ENCODE measurements around the gene DHRSX. TPM values are rescaled to one million over a fixed set of nuclear protein-coding genes. Genes with fewer than 3 reads are reported as not detected.

Gene DHRSX
- total RNA-seq, 1 donor from 2014 or later = 37.1 TPM

GRCh38 chrX:2406891-2407518 lies 93.8 kb downstream of the DHRSX start:
- Mint-ChIP-seq H3K36me3 (ENCODE audit: unreplicated experiment) (peaks cover 12% of the 10 kb centered on the region), H3K4me3 (ENCODE audit: unreplicated experiment) (no peak overlapping the region), H3K27ac (ENCODE audit: unreplicated experiment) (no peak overlapping the region), H3K4me1 (ENCODE audit: low read depth, unreplicated experiment) (peaks cover 4% of the 10 kb centered on the region), H3K27me3 (ENCODE audit: unreplicated experiment) (peaks cover 2% of the 10 kb centered on the region), H3K9me3 (ENCODE audit: unreplicated experiment) (peaks cover 10% of the 10 kb centered on the region)
- no peak for DNase-seq
- TF ChIP-seq CTCF (IDR thresholded peaks at IDR 0.05; ENCODE audit: partially characterized antibody, unreplicated experiment) = no peak

- no peaks in the 10 kb centered on the region for H3K27me3 Mint-ChIP-seq (ENCODE audit: unreplicated experiment)
These were observed 96.0 kb downstream of the DHRSX start for GRCh38 chrX:2404776-2405175.

GRCh38 chrX:2402361-2402690 lies 98.5 kb downstream of the DHRSX start:
- DNase-seq = no peak
- no peak for TF ChIP-seq CTCF (IDR thresholded peaks at IDR 0.05; ENCODE audit: partially characterized antibody, unreplicated experiment)
- Mint-ChIP-seq H3K27ac (ENCODE audit: unreplicated experiment) (no peak overlapping the region), H3K4me3 (ENCODE audit: unreplicated experiment) (no peak overlapping the region), H3K27me3 (ENCODE audit: unreplicated experiment) (peaks cover 4% of the 10 kb centered on the region), H3K4me1 (ENCODE audit: low read depth, unreplicated experiment) (peaks cover 4% of the 10 kb centered on the region), H3K9me3 (ENCODE audit: unreplicated experiment) (peaks cover 17% of the 10 kb centered on the region), H3K36me3 (ENCODE audit: unreplicated experiment) (peaks cover 9% of the 10 kb centered on the region)

More at GRCh38 chrX:2404776-2405175, 96.0 kb downstream of the DHRSX start:
- peaks cover 12% of the 10 kb centered on the region for H3K36me3 Mint-ChIP-seq (ENCODE audit: unreplicated experiment)
- H3K4me1 Mint-ChIP-seq (ENCODE audit: low read depth, unreplicated experiment) = peaks cover 4% of the 10 kb centered on the region
- peaks cover 10% of the 10 kb centered on the region for H3K9me3 Mint-ChIP-seq (ENCODE audit: unreplicated experiment)
- no peak for DNase-seq
- no peak overlapping the region for H3K4me3 Mint-ChIP-seq (ENCODE audit: unreplicated experiment)
- H3K27ac Mint-ChIP-seq (ENCODE audit: unreplicated experiment) = no peak overlapping the region
- no peak for TF ChIP-seq CTCF (IDR thresholded peaks at IDR 0.05; ENCODE audit: partially characterized antibody, unreplicated experiment)

- Mint-ChIP-seq H3K4me3 (ENCODE audit: unreplicated experiment) (no peak overlapping the region), H3K27me3 (ENCODE audit: unreplicated experiment) (peaks cover 4% of the 10 kb centered on the region), H3K4me1 (ENCODE audit: low read depth, unreplicated experiment) (peaks cover 4% of the 10 kb centered on the region), H3K27ac (ENCODE audit: unreplicated experiment) (no peak overlapping the region), H3K9me3 (ENCODE audit: unreplicated experiment) (peaks cover 12% of the 10 kb centered on the region), H3K36me3 (ENCODE audit: unreplicated experiment) (peaks cover 3% of the 10 kb centered on the region)
- TF ChIP-seq CTCF (IDR thresholded peaks at IDR 0.05; ENCODE audit: partially characterized antibody, unreplicated experiment) = no peak
- no peak for DNase-seq
These were observed 99.0 kb downstream of the DHRSX start for GRCh38 chrX:2401590-2402360.

GRCh38 chrX:2401201-2401589 lies 99.6 kb downstream of the DHRSX start:
- Mint-ChIP-seq H3K4me3 (ENCODE audit: unreplicated experiment) (no peak overlapping the region), H3K4me1 (ENCODE audit: low read depth, unreplicated experiment) (peaks cover 4% of the 10 kb centered on the region), H3K27ac (ENCODE audit: unreplicated experiment) (no peak overlapping the region), H3K27me3 (ENCODE audit: unreplicated experiment) (peaks cover 4% of the 10 kb centered on the region), H3K36me3 (ENCODE audit: unreplicated experiment) (no peaks in the 10 kb centered on the region), H3K9me3 (ENCODE audit: unreplicated experiment) (peaks cover 9% of the 10 kb centered on the region)
- no peak for DNase-seq
- TF ChIP-seq CTCF (IDR thresholded peaks at IDR 0.05; ENCODE audit: partially characterized antibody, unreplicated experiment) = no peak
